ENCODE measurements around the gene DIS3L2.

The DIS3L2 gene

GRCh38 chr2:232238596-232238995 is 277.1 kb downstream of the DIS3L2 start:
- H3K27ac ChIP-seq (ENCODE audit: low read depth, low read length): no peak overlapping the region

GRCh38 chr2:232239951-232240681 is 278.6 kb downstream of the DIS3L2 start:
- H3K4me3 ChIP-seq (ENCODE audit: low read depth, low read length): no peak overlapping the region
- H3K36me3 ChIP-seq (ENCODE audit: insufficient read depth, low read length): no peaks in the 10 kb centered on the region
- H3K27ac ChIP-seq (ENCODE audit: low read depth, low read length): no peak overlapping the region
- H3K4me1 ChIP-seq (ENCODE audit: control insufficient read depth, insufficient read depth, low read length, unreplicated experiment): no peaks in the 10 kb centered on the region
- H2AFZ ChIP-seq (ENCODE audit: low read length, unreplicated experiment): no peak overlapping the region
- no peaks in the 10 kb centered on the region for H3K27me3 ChIP-seq (ENCODE audit: insufficient read depth, low read length)
- no peaks in the 10 kb centered on the region for H3K79me2 ChIP-seq (ENCODE audit: control insufficient read depth, insufficient read depth, low read length, unreplicated experiment)

More at GRCh38 chr2:232238596-232238995, 277.1 kb downstream of the DIS3L2 start:
- H3K79me2 ChIP-seq (ENCODE audit: control insufficient read depth, insufficient read depth, low read length, unreplicated experiment): no peaks in the 10 kb centered on the region
- H2AFZ ChIP-seq (ENCODE audit: low read length, unreplicated experiment): no peak overlapping the region
- no peaks in the 10 kb centered on the region for H3K4me1 ChIP-seq (ENCODE audit: control insufficient read depth, insufficient read depth, low read length, unreplicated experiment)
- no peaks in the 10 kb centered on the region for H3K27me3 ChIP-seq (ENCODE audit: insufficient read depth, low read length)
- H3K36me3 ChIP-seq (ENCODE audit: insufficient read depth, low read length): no peaks in the 10 kb centered on the region
- no peak overlapping the region for H3K4me3 ChIP-seq (ENCODE audit: low read depth, low read length)

DNA sequence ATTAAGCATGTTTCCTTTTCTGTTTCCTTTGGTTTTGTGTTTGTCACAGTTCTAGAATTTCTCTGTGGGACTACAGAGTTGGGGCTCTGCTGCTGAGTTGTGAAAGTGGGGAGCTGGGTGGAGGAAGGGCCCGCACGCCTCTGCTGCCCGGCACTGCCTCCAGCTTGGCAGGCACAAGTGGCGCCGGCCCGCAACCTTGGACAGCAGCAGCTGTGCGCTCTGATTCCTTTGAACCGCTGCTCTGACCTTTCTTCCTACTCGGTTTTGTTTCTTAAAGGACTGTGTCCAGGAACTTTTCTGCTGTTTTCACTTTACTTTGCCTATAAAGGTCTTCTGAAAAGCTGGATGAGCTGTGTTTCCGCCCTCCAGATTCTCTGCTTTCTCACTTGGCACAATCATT is 279.4 kb downstream of the DIS3L2 start:
- no peak overlapping the region for H2AFZ ChIP-seq (ENCODE audit: low read length, unreplicated experiment)
- no peak overlapping the region for H3K27ac ChIP-seq (ENCODE audit: low read depth, low read length)
- no peaks in the 10 kb centered on the region for H3K27me3 ChIP-seq (ENCODE audit: insufficient read depth, low read length)
- no peaks in the 10 kb centered on the region for H3K79me2 ChIP-seq (ENCODE audit: control insufficient read depth, insufficient read depth, low read length, unreplicated experiment)
- no peaks in the 10 kb centered on the region for H3K4me1 ChIP-seq (ENCODE audit: control insufficient read depth, insufficient read depth, low read length, unreplicated experiment)
- no peak overlapping the region for H3K4me3 ChIP-seq (ENCODE audit: low read depth, low read length)
- no peaks in the 10 kb centered on the region for H3K36me3 ChIP-seq (ENCODE audit: insufficient read depth, low read length)

GRCh38 chr2:232242316-232242715 is 280.8 kb downstream of the DIS3L2 start:
- no peak overlapping the region for H2AFZ ChIP-seq (ENCODE audit: low read length, unreplicated experiment)
- H3K27ac ChIP-seq (ENCODE audit: low read depth, low read length): no peak overlapping the region
- no peaks in the 10 kb centered on the region for H3K4me1 ChIP-seq (ENCODE audit: control insufficient read depth, insufficient read depth, low read length, unreplicated experiment)
- no peaks in the 10 kb centered on the region for H3K27me3 ChIP-seq (ENCODE audit: insufficient read depth, low read length)
- no peaks in the 10 kb centered on the region for H3K36me3 ChIP-seq (ENCODE audit: insufficient read depth, low read length)
- H3K79me2 ChIP-seq (ENCODE audit: control insufficient read depth, insufficient read depth, low read length, unreplicated experiment): no peaks in the 10 kb centered on the region
- no peak overlapping the region for H3K4me3 ChIP-seq (ENCODE audit: low read depth, low read length)

DNA sequence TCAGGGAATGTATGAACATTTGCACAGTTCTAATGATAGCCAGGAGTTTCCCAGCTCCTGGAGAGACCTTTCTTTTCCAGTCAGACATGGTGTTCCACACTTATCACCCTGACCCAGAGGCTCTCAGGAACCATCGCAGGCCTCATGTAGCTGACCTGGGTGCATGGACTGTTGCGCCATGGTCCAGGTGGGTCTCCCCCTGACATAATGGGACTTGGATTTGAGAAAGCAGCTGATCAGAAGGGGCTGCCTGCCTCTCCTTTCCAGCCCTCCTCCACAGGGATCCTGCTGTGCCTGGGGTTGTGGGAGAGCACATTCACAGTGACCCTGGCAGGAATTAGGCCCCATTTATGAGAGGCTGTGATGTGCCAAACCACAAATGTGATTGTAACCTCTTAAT is 283.6 kb downstream of the DIS3L2 start:
- Histone ChIP-seq H3K4me1 (ENCODE audit: control insufficient read depth, insufficient read depth, low read length, unreplicated experiment) (no peaks in the 10 kb centered on the region), H3K27me3 (ENCODE audit: insufficient read depth, low read length) (no peaks in the 10 kb centered on the region), H3K27ac (ENCODE audit: low read depth, low read length) (no peak overlapping the region), H3K79me2 (ENCODE audit: control insufficient read depth, insufficient read depth, low read length, unreplicated experiment) (no peaks in the 10 kb centered on the region), H2AFZ (ENCODE audit: low read length, unreplicated experiment) (no peak overlapping the region), H3K4me3 (ENCODE audit: low read depth, low read length) (no peak overlapping the region), H3K36me3 (ENCODE audit: insufficient read depth, low read length) (no peaks in the 10 kb centered on the region)

GRCh38 chr2:232246245-232246644 is 284.7 kb downstream of the DIS3L2 start:
- no peaks in the 10 kb centered on the region for H3K4me1 ChIP-seq (ENCODE audit: control insufficient read depth, insufficient read depth, low read length, unreplicated experiment)
- no peak overlapping the region for H3K27ac ChIP-seq (ENCODE audit: low read depth, low read length)
- no peaks in the 10 kb centered on the region for H3K27me3 ChIP-seq (ENCODE audit: insufficient read depth, low read length)
- no peaks in the 10 kb centered on the region for H3K36me3 ChIP-seq (ENCODE audit: insufficient read depth, low read length)
- no peaks in the 10 kb centered on the region for H3K79me2 ChIP-seq (ENCODE audit: control insufficient read depth, insufficient read depth, low read length, unreplicated experiment)
- no peak overlapping the region for H2AFZ ChIP-seq (ENCODE audit: low read length, unreplicated experiment)
- H3K4me3 ChIP-seq (ENCODE audit: low read depth, low read length): no peak overlapping the region

DNA sequence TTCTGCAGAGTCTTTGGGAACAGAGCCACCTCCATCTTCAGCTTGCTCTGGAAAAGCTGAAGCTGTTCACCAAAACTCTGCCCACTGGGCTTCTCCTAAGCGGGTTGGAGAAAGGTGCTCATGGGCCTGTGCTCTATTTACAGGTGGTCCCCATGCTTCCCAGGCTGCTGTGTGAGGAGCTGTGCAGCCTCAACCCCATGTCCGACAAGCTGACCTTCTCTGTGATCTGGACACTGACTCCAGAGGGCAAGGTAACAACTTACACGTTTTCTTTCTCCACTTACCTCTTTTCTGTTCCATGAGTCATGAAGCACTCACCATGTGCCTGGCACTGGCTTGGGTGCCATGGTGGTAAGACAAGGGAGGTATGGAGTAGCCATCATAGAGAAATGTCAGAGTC is 287.6 kb downstream of the DIS3L2 start:
- Histone ChIP-seq H3K27me3 (ENCODE audit: insufficient read depth, low read length) (no peaks in the 10 kb centered on the region), H3K79me2 (ENCODE audit: control insufficient read depth, insufficient read depth, low read length, unreplicated experiment) (no peaks in the 10 kb centered on the region), H3K27ac (ENCODE audit: low read depth, low read length) (no peak overlapping the region), H2AFZ (ENCODE audit: low read length, unreplicated experiment) (no peak overlapping the region), H3K36me3 (ENCODE audit: insufficient read depth, low read length) (no peaks in the 10 kb centered on the region), H3K4me3 (ENCODE audit: low read depth, low read length) (no peak overlapping the region), H3K4me1 (ENCODE audit: control insufficient read depth, insufficient read depth, low read length, unreplicated experiment) (no peaks in the 10 kb centered on the region)

DNA sequence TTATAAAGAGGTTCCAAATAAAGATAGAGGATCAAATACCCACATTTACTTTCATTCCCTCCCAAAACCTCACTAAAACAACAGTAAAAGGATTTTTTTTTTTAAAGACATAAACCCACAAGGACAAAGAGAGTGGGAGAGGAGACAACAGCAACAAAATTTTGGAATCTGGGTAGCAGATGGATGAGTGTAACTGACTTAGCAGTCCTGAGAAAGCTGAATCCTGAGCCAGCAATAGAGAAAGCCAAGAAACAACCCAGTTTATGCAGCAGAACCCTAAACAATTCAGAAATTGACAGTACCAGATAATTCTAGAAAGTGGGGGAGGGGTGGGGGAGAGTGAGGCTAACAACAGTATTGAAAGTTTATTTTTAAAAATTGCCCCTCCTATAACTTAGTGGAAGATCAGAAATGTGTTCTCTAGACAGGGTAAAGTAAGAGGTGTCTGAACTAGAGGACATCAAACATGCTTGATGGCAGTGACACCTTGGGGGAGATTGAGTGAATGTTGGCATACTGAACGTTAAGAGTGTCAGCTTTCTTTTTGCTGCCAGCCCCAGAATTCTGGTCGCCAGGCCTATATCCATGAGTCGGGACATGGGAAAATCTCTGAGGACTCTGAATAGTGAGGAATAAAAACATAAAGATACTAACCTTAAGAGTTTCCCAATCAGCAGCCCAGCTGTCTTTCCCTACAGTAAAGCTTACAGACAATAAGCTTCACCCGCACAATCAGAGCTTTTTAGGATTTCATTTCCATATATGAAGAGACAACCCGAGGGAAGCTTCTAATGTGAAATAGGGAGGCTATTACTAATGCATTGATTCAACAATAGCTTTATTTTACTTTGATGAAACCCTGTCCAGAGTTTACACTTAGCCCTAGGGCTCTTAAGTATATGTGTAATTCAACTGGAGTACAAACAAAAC is 289.0 kb downstream of the DIS3L2 start:
- H3K4me1 ChIP-seq (ENCODE audit: control insufficient read depth, insufficient read depth, low read length, unreplicated experiment): no peaks in the 10 kb centered on the region
- H2AFZ ChIP-seq (ENCODE audit: low read length, unreplicated experiment): no peak overlapping the region
- H3K79me2 ChIP-seq (ENCODE audit: control insufficient read depth, insufficient read depth, low read length, unreplicated experiment): no peaks in the 10 kb centered on the region
- no peak overlapping the region for H3K4me3 ChIP-seq (ENCODE audit: low read depth, low read length)
- no peaks in the 10 kb centered on the region for H3K27me3 ChIP-seq (ENCODE audit: insufficient read depth, low read length)
- no peaks in the 10 kb centered on the region for H3K36me3 ChIP-seq (ENCODE audit: insufficient read depth, low read length)
- H3K27ac ChIP-seq (ENCODE audit: low read depth, low read length): no peak overlapping the region

GRCh38 chr2:232255033-232255432 is 293.5 kb downstream of the DIS3L2 start:
- Histone ChIP-seq H3K27ac (ENCODE audit: low read depth, low read length) (no peak overlapping the region), H3K79me2 (ENCODE audit: control insufficient read depth, insufficient read depth, low read length, unreplicated experiment) (no peaks in the 10 kb centered on the region), H3K4me3 (ENCODE audit: low read depth, low read length) (no peak overlapping the region), H2AFZ (ENCODE audit: low read length, unreplicated experiment) (no peak overlapping the region), H3K27me3 (ENCODE audit: insufficient read depth, low read length) (no peaks in the 10 kb centered on the region), H3K4me1 (ENCODE audit: control insufficient read depth, insufficient read depth, low read length, unreplicated experiment) (peaks cover 14% of the 10 kb centered on the region), H3K36me3 (ENCODE audit: insufficient read depth, low read length) (no peaks in the 10 kb centered on the region)

DNA sequence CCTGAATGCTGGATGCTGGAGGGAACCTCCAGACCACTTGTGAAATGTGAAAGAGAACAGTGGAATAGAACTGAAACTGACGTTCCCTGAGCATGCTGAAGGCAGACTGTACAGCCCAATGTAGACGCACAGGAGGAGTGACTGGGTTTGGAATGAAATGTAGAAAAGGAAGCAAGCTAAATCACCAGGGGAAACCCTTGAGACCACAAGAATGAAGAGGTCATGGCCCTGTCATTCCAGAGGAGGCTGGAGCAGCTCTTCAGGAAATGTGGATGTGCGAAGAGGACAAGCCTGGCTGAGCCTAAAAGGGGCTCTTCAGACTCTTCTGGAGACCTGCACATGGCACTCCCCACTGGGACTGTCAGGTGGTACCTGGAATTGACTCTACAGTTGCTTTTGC is 298.6 kb downstream of the DIS3L2 start:
- Histone ChIP-seq H3K4me3 (ENCODE audit: low read depth, low read length) (peak overlapping the region; percentile 60), H2AFZ (ENCODE audit: low read length, unreplicated experiment) (no peak overlapping the region), H3K36me3 (ENCODE audit: insufficient read depth, low read length) (peaks cover 8% of the 10 kb centered on the region; the same call in 1 of the 2 replicates), H3K27ac (ENCODE audit: low read depth, low read length) (peak overlapping the region; percentile 24; the same call in 1 of the 2 replicates), H3K27me3 (ENCODE audit: insufficient read depth, low read length) (peaks cover 5% of the 10 kb centered on the region; the same call in 1 of the 2 replicates), H3K4me1 (ENCODE audit: control insufficient read depth, insufficient read depth, low read length, unreplicated experiment) (peaks cover 23% of the 10 kb centered on the region), H3K79me2 (ENCODE audit: control insufficient read depth, insufficient read depth, low read length, unreplicated experiment) (no peaks in the 10 kb centered on the region)

Measured in ACC112 (cell line).